Sigmoid colon (tissue), 7 donors: ENCODE data around the gene SLC3A2. TPM values are rescaled to one million over a fixed set of nuclear protein-coding genes. Genes with fewer than 3 reads are reported as not detected.

Experiments
- DNase-seq: peaks from one replicate; pipeline ENCODE4 v3.0.0-alpha.2; 2019
- H3K27ac ChIP-seq, 4 donors: fragments of 200-600 bp; sonication (generic); one replicate each; pipeline ENCODE4 v1.5.1; 2016 to 2019; ENCODE audit warnings: mild to moderate bottlenecking in 1 of 4
- H3K27me3 ChIP-seq, 3 donors: fragments of 200-600 bp; sonication (generic); one replicate each; pipeline ENCODE4 v1.5.1; 2019; ENCODE audit warnings: mild to moderate bottlenecking in 1 of 3
- H3K36me3 ChIP-seq, 4 donors: fragments of 200-600 bp; sonication (generic); one replicate each; pipeline ENCODE4 v1.5.1; 2016 to 2019
- H3K4me1 ChIP-seq, 4 donors: fragments of 200-600 bp; sonication (generic); one replicate each; pipeline ENCODE4 v1.5.1; 2017 to 2019
- H3K4me3 ChIP-seq, 4 donors: fragments of 200-600 bp; sonication (generic); one replicate each; pipeline ENCODE4 v1.5.1; 2017 to 2019; ENCODE audit warnings: mild to moderate bottlenecking in 2 of 4, moderate library complexity in 1 of 4
- H3K9me3 ChIP-seq, 4 donors: fragments of 200-600 bp in 3 of 4; sonication (generic) in 3 of 4; one replicate each; pipeline versions ENCODE4 v1.5.1 to v1.6.1; 2013 to 2019
- EP300 ChIP-seq, 4 donors: sonication (generic); formaldehyde crosslinking; IDR thresholded peaks; one replicate each; pipeline ENCODE4 v1.6.1; 2017; ENCODE audit warnings: antibody characterized with exemption in 4 of 4
- POLR2A ChIP-seq, 2 donors: fragments of 450-650 bp; IDR thresholded peaks; one replicate each; pipeline ENCODE4 v1.6.1; 2016; ENCODE audit warnings: antibody characterized with exemption in 2 of 2, mild to moderate bottlenecking in 2 of 2, moderate library complexity in 2 of 2
- POLR2AphosphoS5 ChIP-seq, 4 donors: sonication (generic); formaldehyde crosslinking; IDR thresholded peaks; one replicate each; pipeline ENCODE4 v1.6.1; 2017; ENCODE audit warnings: antibody characterized with exemption in 4 of 4
- WGBS, 2 donors: extraction: QIAGEN DNeasy Blood & Tissue Kit; methylation state at CpG; one replicate each; pipeline ENCODE4 v1.1.7; 2013; 5-methylcytosine and 5-hydroxymethylcytosine counted together
- intact Hi-C: fragments of 100-400 bp; cut with DNase I; formaldehyde crosslinking; loops from one replicate; pipeline ENCODE4 v1.15.1; 2023
- polyA plus RNA-seq, 3 donors: library from polyadenylated mRNA; stranded (reverse); fragments of 200-250 nt; gene quantifications; one replicate each; pipeline ENCODE4 v1.2.3, GENCODE V29; 2013
- total RNA-seq, 4 donors: library from RNA; depleted of rRNA; stranded (reverse); fragments of >200 nt; gene quantifications; one replicate each; pipeline ENCODE4 v1.1.0, GENCODE V29; 2016
- TF ChIP-seq, protein P1 (sequence below), 4 experiments: fragments of 450-650 bp in 3 of 4; fragments of 200-600 bp in 1 of 4; IDR thresholded peaks; one replicate each; pipeline ENCODE4 v1.5.1; 2016 to 2019; ENCODE audit warnings: antibody characterized with exemption in 4 of 4, mild to moderate bottlenecking in 3 of 4, moderate library complexity in 2 of 4
- donor health status: healthy with polysubstance abuse.
- donor health status: Bipolar disorder and iron deficiency.
- donor health status: healthy.

SLC3A2 gene
- total and polyA plus RNA-seq, 7 donors = 16.8 to 128 (median 47.9) TPM

DNA sequence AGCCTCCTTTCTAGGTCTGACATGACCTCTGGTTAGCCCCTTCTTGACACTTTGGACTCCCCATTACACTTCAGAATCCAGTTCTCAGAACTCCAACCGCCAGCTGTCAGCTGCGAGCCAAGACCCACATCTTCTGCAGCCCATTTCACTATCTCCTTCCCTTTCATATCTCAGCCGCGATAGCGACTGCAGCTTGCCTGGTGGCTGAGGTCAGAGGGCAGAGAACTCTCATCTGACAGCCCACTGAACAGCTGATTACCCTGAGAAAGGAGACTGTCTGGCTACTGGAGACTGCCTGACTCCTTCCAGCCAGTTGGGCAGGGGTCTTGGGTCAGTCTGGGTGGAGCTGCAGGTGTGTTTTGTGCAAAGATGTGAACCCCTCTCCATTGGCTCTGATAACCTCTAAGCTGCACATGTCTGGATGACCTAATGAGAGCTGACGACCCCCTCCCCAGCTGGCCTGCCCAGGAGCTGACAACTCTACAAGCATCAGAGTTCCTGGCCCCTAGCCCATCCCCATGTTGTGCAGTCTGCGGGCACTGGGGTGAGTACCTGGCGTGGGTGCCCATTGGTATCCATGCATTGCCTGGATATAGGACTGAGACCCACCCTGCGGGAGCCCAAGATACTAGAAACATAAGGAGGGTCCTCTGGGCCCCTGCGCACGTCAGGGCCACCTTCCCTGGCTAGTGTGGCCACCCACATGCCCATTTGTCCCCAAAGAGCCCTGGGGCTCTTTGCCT, 39.4 kb downstream of the SLC3A2 start:
- intact Hi-C loops = no loop called here
- no peak for DNase-seq
- WGBS, 2 donors = 84 to 85% methylated on average over 11 of the region's 11 CpGs
- Histone ChIP-seq H3K9me3 (no peaks in the 10 kb centered on the region), H3K27me3 (peaks cover 21 to 44% (median 37%) of the 10 kb centered on the region in 3 donors), H3K4me3 (no peak overlapping the region), H3K36me3 (no peaks in the 10 kb centered on the region), H3K4me1 (peaks cover 0 to 25% (median 22%) of the 10 kb centered on the region in 4 donors), H3K27ac (no peak overlapping the region)
- TF ChIP-seq, protein P1, sequence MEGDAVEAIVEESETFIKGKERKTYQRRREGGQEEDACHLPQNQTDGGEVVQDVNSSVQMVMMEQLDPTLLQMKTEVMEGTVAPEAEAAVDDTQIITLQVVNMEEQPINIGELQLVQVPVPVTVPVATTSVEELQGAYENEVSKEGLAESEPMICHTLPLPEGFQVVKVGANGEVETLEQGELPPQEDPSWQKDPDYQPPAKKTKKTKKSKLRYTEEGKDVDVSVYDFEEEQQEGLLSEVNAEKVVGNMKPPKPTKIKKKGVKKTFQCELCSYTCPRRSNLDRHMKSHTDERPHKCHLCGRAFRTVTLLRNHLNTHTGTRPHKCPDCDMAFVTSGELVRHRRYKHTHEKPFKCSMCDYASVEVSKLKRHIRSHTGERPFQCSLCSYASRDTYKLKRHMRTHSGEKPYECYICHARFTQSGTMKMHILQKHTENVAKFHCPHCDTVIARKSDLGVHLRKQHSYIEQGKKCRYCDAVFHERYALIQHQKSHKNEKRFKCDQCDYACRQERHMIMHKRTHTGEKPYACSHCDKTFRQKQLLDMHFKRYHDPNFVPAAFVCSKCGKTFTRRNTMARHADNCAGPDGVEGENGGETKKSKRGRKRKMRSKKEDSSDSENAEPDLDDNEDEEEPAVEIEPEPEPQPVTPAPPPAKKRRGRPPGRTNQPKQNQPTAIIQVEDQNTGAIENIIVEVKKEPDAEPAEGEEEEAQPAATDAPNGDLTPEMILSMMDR (IDR thresholded peaks at IDR 0.05) = no peak
- TF ChIP-seq POLR2A (IDR thresholded peaks at IDR 0.05) (no peak), POLR2AphosphoS5 (IDR thresholded peaks at IDR 0.05) (no peak), EP300 (IDR thresholded peaks at IDR 0.05) (no peak)

- TF ChIP-seq POLR2A (IDR thresholded peaks at IDR 0.05) = no peak
- no peak for TF ChIP-seq POLR2AphosphoS5 (IDR thresholded peaks at IDR 0.05)
- TF ChIP-seq, protein P1 (IDR thresholded peaks at IDR 0.05) = no peak
- no peak for TF ChIP-seq EP300 (IDR thresholded peaks at IDR 0.05)
- H3K4me1 ChIP-seq = peaks cover 0 to 34% (median 30%) of the 10 kb centered on the region in 4 donors
- H3K27me3 ChIP-seq = peaks cover 31 to 56% (median 48%) of the 10 kb centered on the region in 3 donors
- H3K27ac ChIP-seq = no peak within 1 kb of the TSS
- intact Hi-C loops = no loop called here
- H3K4me3 ChIP-seq = no peak within 1 kb of the TSS
- no peaks in the 10 kb centered on the region for H3K9me3 ChIP-seq
- no peaks in the 10 kb centered on the region for H3K36me3 ChIP-seq
- DNase-seq = no peak
- 11 to 30% methylated on average over 9 of the region's 9 CpGs for WGBS, 2 donors
These were observed 40.5 kb downstream of the SLC3A2 start, which contains the start of gene CHRM1 for GRCh38 chr11:62921201-62921572. Gene CHRM1, minus strand, starts transcription at chr11:62921363. Its CDS starts 10,263 bp downstream, at chr11:62911100.

DNA sequence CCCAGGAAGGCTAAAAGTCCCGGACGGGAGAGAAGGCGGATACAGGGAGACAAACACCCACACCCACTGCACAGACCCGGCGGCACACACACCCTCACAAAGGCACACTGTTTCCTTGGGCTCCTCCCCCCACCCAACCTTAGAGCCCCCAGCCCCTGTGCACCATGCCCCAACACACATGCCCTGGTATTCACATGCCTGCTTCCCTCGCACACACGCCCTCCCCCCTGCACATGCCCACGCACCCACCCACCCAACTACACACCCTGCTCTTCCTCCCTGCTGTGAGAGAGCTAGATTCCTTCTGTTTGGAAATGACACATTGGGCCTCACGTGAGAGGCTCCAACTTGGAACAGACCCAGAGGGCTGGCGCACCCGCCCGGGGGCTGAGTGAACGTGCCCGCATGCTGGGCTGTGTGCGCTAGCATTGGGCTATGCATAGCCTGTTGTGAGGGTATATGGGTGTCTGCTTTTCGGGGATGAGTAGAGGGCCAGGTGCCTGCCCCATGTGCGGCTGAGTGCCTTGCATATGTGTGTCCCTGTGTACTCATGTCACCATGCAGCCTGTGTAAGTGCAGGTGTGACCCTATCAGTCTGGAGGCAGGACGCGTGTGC, 41.0 kb downstream of the SLC3A2 start:
- Histone ChIP-seq H3K27me3 (peaks cover 36 to 61% (median 53%) of the 10 kb centered on the region in 3 donors), H3K4me3 (no peak overlapping the region), H3K27ac (no peak overlapping the region), H3K9me3 (no peaks in the 10 kb centered on the region), H3K4me1 (peaks cover 0 to 39% (median 35%) of the 10 kb centered on the region in 4 donors), H3K36me3 (no peaks in the 10 kb centered on the region)
- no peak for DNase-seq
- TF ChIP-seq, protein P1 (IDR thresholded peaks at IDR 0.05) = no peak
- TF ChIP-seq POLR2AphosphoS5 (IDR thresholded peaks at IDR 0.05) (no peak), EP300 (IDR thresholded peaks at IDR 0.05) (no peak), POLR2A (IDR thresholded peaks at IDR 0.05) (no peak)
- WGBS, 2 donors = 11 to 45% methylated on average over 19 of the region's 19 CpGs
- intact Hi-C loops = no loop called here

DNA sequence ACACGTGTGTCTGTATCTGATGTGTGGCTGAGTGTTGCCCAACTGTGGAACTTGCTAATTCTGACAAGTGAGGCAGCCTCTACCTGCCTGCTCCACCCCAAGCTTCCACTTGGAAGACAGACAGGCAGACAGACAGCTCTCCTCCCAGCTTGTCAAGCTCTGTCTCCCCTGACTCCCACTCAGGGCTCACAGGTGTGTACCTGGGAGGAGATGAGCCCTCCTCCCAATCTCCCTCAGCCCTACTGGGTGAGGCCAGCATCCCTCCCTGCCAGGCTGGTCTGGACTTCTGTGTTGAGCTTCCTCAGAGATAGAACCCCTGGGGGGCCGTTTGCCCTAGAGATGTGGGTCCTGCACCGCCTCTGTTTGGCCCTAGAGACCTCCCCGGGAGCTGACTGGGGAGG, 41.5 kb downstream of the SLC3A2 start:
- H3K27me3 ChIP-seq = peaks cover 41 to 66% (median 58%) of the 10 kb centered on the region in 3 donors
- 36 to 56% methylated on average over 4 of the region's 4 CpGs for WGBS, 2 donors
- intact Hi-C loops = no loop called here

More for the DNA sequence above, 41.5 kb downstream of the SLC3A2 start:
- Histone ChIP-seq H3K4me1 (peaks cover 0 to 43% (median 38%) of the 10 kb centered on the region in 4 donors), H3K36me3 (no peaks in the 10 kb centered on the region), H3K9me3 (no peaks in the 10 kb centered on the region), H3K4me3 (no peak overlapping the region), H3K27ac (no peak overlapping the region)
- DNase-seq = no peak
- no peak for TF ChIP-seq POLR2AphosphoS5 (IDR thresholded peaks at IDR 0.05)
- TF ChIP-seq, protein P1 (IDR thresholded peaks at IDR 0.05) = no peak
- no peak for TF ChIP-seq EP300 (IDR thresholded peaks at IDR 0.05)
- no peak for TF ChIP-seq POLR2A (IDR thresholded peaks at IDR 0.05)
